ENCODE measurements around the gene NUMA1. TPM values are rescaled to one million over a fixed set of nuclear protein-coding genes. Genes with fewer than 3 reads are reported as not detected.

The NUMA1 gene
- total and polyA plus RNA-seq, 9 of the 15 experiments (the other 6 are each of a cell fraction or from before 2014, with no cell fraction given), result 4.1 to 104 (median 51.2) TPM

GRCh38 chr11:72015511-72016061 lies 64.8 kb downstream of the NUMA1 start (continued):
- no peak for TF ChIP-seq MYNN (IDR thresholded peaks at IDR 0.05)
- TF ChIP-seq MYNN (CRISPR knock-in tag; IDR thresholded peaks at IDR 0.05), result no peak
- peak; percentile 69 for TF ChIP-seq SMC3 (conservative IDR thresholded peaks at IDR 0.05; ENCODE audit: insufficient read depth, low read depth, low read length)
- TF ChIP-seq PRPF4 (IDR thresholded peaks at IDR 0.05; ENCODE audit: insufficient read depth, low read depth, low read length, poor library complexity, severe bottlenecking), result no peak
- peak; percentile 58 to 64 (median 61); a peak in 5 of 6 replicates for TF ChIP-seq CTCF (IDR thresholded peaks at IDR 0.05 in 2 of 3, conservative IDR thresholded peaks at IDR 0.05 in 1 of 3; ENCODE audit: insufficient read depth in 2 of 3, low read depth in 1 of 3, low read length in 3 of 3)
- TF ChIP-seq NCOR1 (IDR thresholded peaks at IDR 0.05), result no peak
- no peak for TF ChIP-seq ZKSCAN8 (CRISPR knock-in tag; IDR thresholded peaks at IDR 0.05)
- no peak for TF ChIP-seq TRIM28 (IDR thresholded peaks at IDR 0.05)
- peak; percentile 81 for TF ChIP-seq ZNF134 (CRISPR knock-in tag; conservative IDR thresholded peaks at IDR 0.05)
- TF ChIP-seq HES1 (IDR thresholded peaks at IDR 0.05; ENCODE audit: low read depth), result no peak
- TF ChIP-seq NFE2L1 (tag; IDR thresholded peaks at IDR 0.05; ENCODE audit: borderline replicate concordance, low read depth), result no peak
- TF ChIP-seq STAG1 (CRISPR knock-in tag; IDR thresholded peaks at IDR 0.05; ENCODE audit: borderline replicate concordance), result peak; percentile 32; the same call in 1 of the 2 replicates
- TF ChIP-seq POLR2G (IDR thresholded peaks at IDR 0.05; ENCODE audit: low read depth, low read length), result peak; percentile 36; the same call in 1 of the 2 replicates

Data from K562 (cell line).